ENCODE results near the gene RAP1GAP2. TPM values are rescaled to one million over a fixed set of nuclear protein-coding genes. Genes with fewer than 3 reads are reported as not detected.
"Not testable (repeated sequence)": the region's sequence is repeated elsewhere in the genome, so short reads cannot be mapped to it uniquely, and the experiment has no call there.

Gene RAP1GAP2
- total RNA-seq, 1 donor from 2014 or later = 0.79 TPM

DNA sequence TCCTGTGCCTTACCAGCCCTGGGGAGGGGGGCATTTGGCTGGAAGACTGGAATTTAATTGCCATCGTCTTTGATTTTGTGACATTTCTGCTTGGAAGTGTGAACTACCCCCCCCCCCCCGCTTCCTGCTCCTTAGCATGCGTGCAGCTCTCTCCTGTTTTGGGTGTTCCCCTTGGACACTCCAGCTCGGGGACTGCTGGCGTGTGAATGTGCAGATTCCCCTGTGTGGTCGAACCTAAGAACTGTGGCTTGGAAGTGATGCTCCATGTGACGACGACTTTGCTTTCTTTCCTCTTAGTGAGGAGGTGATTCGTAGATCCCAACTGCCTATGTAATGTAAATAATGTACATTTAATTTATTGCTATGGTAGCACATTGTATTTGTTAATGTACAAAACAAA lies 241.0 kb downstream of the RAP1GAP2 start:
- H3K27me3 Mint-ChIP-seq = no peaks in the 10 kb centered on the region

DNA sequence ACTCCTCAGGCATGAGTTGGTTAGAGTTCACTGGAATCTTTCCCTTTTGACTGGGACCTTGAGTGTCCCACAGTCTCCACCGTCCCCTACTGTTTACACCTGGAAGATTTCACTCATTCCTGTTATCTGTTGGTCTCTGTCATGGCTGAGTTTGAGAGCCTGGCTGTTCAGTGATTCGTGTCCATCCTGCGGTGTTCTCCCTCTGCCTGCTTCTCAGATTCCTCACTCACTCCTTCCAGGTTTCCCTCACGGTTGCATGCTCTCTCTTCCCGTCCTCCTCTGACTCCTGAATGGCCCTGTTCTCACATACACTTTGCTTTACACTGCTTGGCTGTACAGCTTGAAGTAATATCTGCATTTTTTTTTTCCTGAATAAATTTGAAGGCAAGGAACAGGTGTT lies 242.7 kb downstream of the RAP1GAP2 start:
- peak; percentile 40 for DNase-seq
- Mint-ChIP-seq H3K27ac (no peak overlapping the region), H3K9me3 (no peaks in the 10 kb centered on the region), H3K36me3 (ENCODE audit: low read depth) (no peaks in the 10 kb centered on the region), H3K4me1 (no peaks in the 10 kb centered on the region), H3K4me3 (no peak overlapping the region), H3K27me3 (no peaks in the 10 kb centered on the region)
- intact Hi-C loops (cut with micrococcal nuclease) = no loop called here

More for the DNA sequence above, 241.0 kb downstream of the RAP1GAP2 start:
- no peaks in the 10 kb centered on the region for H3K9me3 Mint-ChIP-seq
- intact Hi-C loops (cut with micrococcal nuclease) = no loop called here
- no peak overlapping the region for H3K4me3 Mint-ChIP-seq
- no peak overlapping the region for H3K27ac Mint-ChIP-seq
- H3K36me3 Mint-ChIP-seq (ENCODE audit: low read depth) = no peaks in the 10 kb centered on the region
- peak; percentile 34 for DNase-seq
- H3K4me1 Mint-ChIP-seq = no peaks in the 10 kb centered on the region

DNA sequence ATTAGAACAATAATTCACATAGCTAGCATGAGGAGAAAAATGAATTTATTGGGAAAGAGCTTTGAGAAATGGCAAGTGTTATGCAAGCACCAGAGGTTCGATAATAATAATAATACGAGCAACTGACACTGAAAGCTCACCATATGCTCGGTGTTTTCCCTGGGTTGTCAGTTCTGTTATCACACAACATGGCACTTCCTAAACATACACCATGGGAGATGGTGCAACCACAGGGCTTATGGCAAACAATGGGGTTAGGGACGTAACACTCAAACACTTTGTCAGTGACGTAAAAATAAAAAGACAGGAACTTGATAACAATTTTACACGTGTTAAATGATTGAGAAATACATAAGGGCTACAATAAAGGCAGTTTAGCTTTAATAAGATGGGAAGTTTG lies 243.5 kb downstream of the RAP1GAP2 start:
- intact Hi-C loops (cut with micrococcal nuclease) = loop anchor here (10.0 kb wide), 1 partner anchor 595 kb away; the partner anchor contains the start of genes CTNS and SHPK
- H3K27me3 Mint-ChIP-seq = no peaks in the 10 kb centered on the region

GRCh38 chr17:3040882-3041281 lies 244.6 kb downstream of the RAP1GAP2 start:
- no peak overlapping the region for H3K4me3 Mint-ChIP-seq
- no peaks in the 10 kb centered on the region for H3K36me3 Mint-ChIP-seq (ENCODE audit: low read depth)
- no peaks in the 10 kb centered on the region for H3K27me3 Mint-ChIP-seq
- no peaks in the 10 kb centered on the region for H3K4me1 Mint-ChIP-seq
- H3K27ac Mint-ChIP-seq = no peak overlapping the region
- intact Hi-C loops (cut with micrococcal nuclease) = loop anchor here (10.0 kb wide), 1 partner anchor 594 kb away; the partner anchor contains the start of genes CTNS and SHPK
- DNase-seq = peak; percentile 40
- H3K9me3 Mint-ChIP-seq = peaks cover 6% of the 10 kb centered on the region

More for the DNA sequence above, 243.5 kb downstream of the RAP1GAP2 start:
- H3K27ac Mint-ChIP-seq = no peak overlapping the region
- H3K36me3 Mint-ChIP-seq (ENCODE audit: low read depth) = no peaks in the 10 kb centered on the region
- no peak overlapping the region for H3K4me3 Mint-ChIP-seq
- H3K9me3 Mint-ChIP-seq = peaks cover 6% of the 10 kb centered on the region
- no peaks in the 10 kb centered on the region for H3K4me1 Mint-ChIP-seq
- peak; percentile 46 for DNase-seq

DNA sequence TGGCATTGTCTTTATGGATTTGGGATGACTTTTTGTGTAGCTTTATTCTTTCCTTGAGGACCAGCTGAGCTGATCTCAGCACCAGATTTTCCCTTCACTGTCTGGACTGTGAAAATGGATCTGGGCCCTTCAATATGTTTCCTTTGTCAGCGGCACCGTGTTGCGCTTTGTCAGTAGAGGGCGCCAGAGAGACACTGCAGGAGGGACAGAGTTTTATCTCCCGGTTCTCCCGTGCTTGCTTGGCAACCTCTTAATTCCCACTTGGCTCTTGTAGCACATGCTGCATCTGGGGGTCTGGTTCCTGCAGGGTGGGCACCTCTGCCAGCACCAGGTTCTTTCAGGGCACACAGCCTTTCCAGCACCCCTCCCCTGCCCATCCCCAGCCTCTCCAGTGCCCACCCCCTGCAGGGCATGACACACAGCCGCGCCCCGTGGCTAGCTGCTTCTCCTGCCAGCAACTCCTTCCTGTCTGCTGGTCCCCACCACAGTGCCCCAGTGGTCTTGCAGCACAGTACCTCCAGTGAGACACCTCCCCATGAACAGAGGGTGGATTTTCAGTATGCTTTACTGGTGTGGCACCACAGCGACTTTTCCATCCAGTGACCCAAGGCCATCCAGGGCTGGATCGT lies 247.6 kb downstream of the RAP1GAP2 start:
- H3K27me3 Mint-ChIP-seq = peaks cover 3% of the 10 kb centered on the region
- intact Hi-C loops (cut with micrococcal nuclease) = loop anchor here (10.0 kb wide), 1 partner anchor 591 kb away; the partner anchor contains the start of genes CTNS and SHPK
- peaks cover 5% of the 10 kb centered on the region for H3K4me1 Mint-ChIP-seq
- no peak overlapping the region for H3K27ac Mint-ChIP-seq
- no peak overlapping the region for H3K4me3 Mint-ChIP-seq
- peak; percentile 67 for DNase-seq
- H3K36me3 Mint-ChIP-seq (ENCODE audit: low read depth) = no peaks in the 10 kb centered on the region
- peaks cover 6% of the 10 kb centered on the region for H3K9me3 Mint-ChIP-seq

DNA sequence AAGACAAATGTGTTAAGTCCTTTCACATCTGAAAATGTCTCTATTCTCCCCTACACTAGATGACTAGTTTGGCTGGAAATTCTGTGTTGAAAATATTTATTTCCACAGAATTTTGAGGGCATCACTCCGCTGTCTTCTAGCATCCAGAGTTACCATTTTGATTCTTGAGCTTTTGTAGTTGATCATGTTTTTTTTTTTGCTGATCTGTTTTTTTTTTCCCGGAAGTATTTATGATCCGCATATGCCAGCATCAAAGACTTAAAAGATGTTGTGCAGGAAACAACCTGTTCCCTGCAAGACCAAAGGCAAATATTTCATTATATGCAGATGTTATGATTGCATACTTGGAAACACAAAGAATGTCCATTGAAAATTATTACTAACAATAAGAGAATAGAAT lies 250.5 kb downstream of the RAP1GAP2 start:
- intact Hi-C loops (cut with micrococcal nuclease) = loop anchor here (10.0 kb wide), 1 partner anchor 588 kb away; the partner anchor contains the start of genes CTNS and SHPK
- DNase-seq = no peak
- no peaks in the 10 kb centered on the region for H3K36me3 Mint-ChIP-seq (ENCODE audit: low read depth)
- H3K27ac Mint-ChIP-seq = no peak overlapping the region
- no peak overlapping the region for H3K4me3 Mint-ChIP-seq
- H3K9me3 Mint-ChIP-seq = peaks cover 6% of the 10 kb centered on the region
- H3K4me1 Mint-ChIP-seq = peaks cover 6% of the 10 kb centered on the region
- peaks cover 3% of the 10 kb centered on the region for H3K27me3 Mint-ChIP-seq

GRCh38 chr17:3048727-3049471 lies 252.7 kb downstream of the RAP1GAP2 start:
- peaks cover 6% of the 10 kb centered on the region for H3K9me3 Mint-ChIP-seq
- peak overlapping the region; percentile 86 for H3K27ac Mint-ChIP-seq
- peaks cover 6% of the 10 kb centered on the region for H3K4me1 Mint-ChIP-seq
- H3K36me3 Mint-ChIP-seq (ENCODE audit: low read depth) = no peaks in the 10 kb centered on the region
- intact Hi-C loops (cut with micrococcal nuclease) = loop anchor here (10.0 kb wide), 1 partner anchor 586 kb away; the partner anchor contains the start of genes CTNS and SHPK
- H3K4me3 Mint-ChIP-seq = peak overlapping the region; percentile 97
- H3K27me3 Mint-ChIP-seq = peaks cover 3% of the 10 kb centered on the region
- DNase-seq = peak; percentile 97

DNA sequence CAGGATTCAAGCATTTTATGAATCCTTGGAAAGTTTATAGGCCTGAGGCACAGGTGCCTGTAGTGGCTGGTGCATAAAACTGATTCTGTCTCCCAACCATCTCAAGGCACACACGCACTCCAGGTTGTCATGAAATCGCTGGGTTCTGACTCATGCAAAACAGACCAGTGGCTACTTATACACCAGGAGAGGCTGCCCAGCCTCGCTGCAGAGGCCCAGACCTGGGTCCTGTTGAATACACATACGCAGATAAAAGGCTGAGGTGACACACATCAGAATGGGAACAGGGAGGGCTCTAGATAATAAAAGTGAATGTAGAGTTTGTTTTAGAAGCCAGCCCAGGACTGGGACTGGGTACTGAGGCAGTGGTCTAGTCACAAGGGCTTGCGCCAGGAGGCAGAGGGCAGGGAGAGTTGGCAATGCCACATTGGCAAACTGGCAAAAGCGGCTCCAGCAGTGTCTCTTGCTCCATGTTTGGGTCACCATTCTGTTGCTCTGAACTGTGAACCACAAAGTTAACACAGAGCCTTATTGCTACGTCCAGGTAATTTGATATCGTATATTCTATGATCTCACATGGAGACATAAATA lies 253.6 kb downstream of the RAP1GAP2 start:
- Mint-ChIP-seq H3K27ac (no peak overlapping the region), H3K9me3 (no peaks in the 10 kb centered on the region), H3K27me3 (peaks cover 3% of the 10 kb centered on the region), H3K4me3 (peak overlapping the region; percentile 97), H3K36me3 (ENCODE audit: low read depth) (no peaks in the 10 kb centered on the region), H3K4me1 (peaks cover 6% of the 10 kb centered on the region)
- intact Hi-C loops (cut with micrococcal nuclease) = loop anchor here (10.0 kb wide), 1 partner anchor 585 kb away; the partner anchor contains the start of genes CTNS and SHPK
- DNase-seq = peak; percentile 57

DNA sequence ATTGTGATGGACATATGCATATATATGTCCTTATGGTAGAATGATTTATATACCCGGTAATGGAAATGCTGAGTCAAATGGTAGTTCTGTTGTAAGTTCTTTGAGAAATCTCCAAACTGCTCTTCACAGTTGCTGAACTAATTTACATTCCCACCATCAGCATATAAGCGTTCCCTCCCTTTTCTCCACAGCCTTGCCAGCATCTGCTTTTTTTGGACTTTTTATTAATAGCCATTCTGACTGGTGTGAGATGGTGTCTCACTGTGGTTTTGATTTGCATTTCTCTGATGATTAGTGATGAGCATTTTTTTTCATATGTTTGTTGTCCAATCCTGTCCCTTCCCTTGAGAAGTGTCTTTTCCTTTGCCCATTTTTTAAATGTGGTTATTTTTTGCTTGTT lies 258.6 kb downstream of the RAP1GAP2 start:
- H3K36me3 Mint-ChIP-seq (ENCODE audit: low read depth); DNase-seq; H3K4me1 Mint-ChIP-seq; H3K9me3 Mint-ChIP-seq; H3K27ac Mint-ChIP-seq; H3K4me3 Mint-ChIP-seq; H3K27me3 Mint-ChIP-seq; intact Hi-C loops (cut with micrococcal nuclease): not testable (repeated sequence)

- H3K9me3 Mint-ChIP-seq; H3K4me3 Mint-ChIP-seq; H3K27me3 Mint-ChIP-seq; H3K27ac Mint-ChIP-seq; H3K36me3 Mint-ChIP-seq (ENCODE audit: low read depth); H3K4me1 Mint-ChIP-seq; intact Hi-C loops (cut with micrococcal nuclease); DNase-seq: not testable (repeated sequence)
Measured at GRCh38 chr17:3062824-3063377, 266.7 kb downstream of the RAP1GAP2 start.

- H3K27ac Mint-ChIP-seq; H3K27me3 Mint-ChIP-seq; DNase-seq; H3K4me3 Mint-ChIP-seq; H3K36me3 Mint-ChIP-seq (ENCODE audit: low read depth); intact Hi-C loops (cut with micrococcal nuclease); H3K9me3 Mint-ChIP-seq; H3K4me1 Mint-ChIP-seq: not testable (repeated sequence)
Measured at GRCh38 chr17:3063507-3063906, 267.3 kb downstream of the RAP1GAP2 start, which contains the start of gene OR1D5. Gene OR1D5, minus strand, starts transcription at chr17:3063607. Its CDS starts 0 bp downstream, at chr17:3063607.

- H3K36me3 Mint-ChIP-seq (ENCODE audit: low read depth); H3K4me3 Mint-ChIP-seq; H3K4me1 Mint-ChIP-seq; intact Hi-C loops (cut with micrococcal nuclease); DNase-seq; H3K9me3 Mint-ChIP-seq; H3K27me3 Mint-ChIP-seq; H3K27ac Mint-ChIP-seq: not testable (repeated sequence)
Measured at GRCh38 chr17:3065192-3065591, 269.0 kb downstream of the RAP1GAP2 start.

DNA sequence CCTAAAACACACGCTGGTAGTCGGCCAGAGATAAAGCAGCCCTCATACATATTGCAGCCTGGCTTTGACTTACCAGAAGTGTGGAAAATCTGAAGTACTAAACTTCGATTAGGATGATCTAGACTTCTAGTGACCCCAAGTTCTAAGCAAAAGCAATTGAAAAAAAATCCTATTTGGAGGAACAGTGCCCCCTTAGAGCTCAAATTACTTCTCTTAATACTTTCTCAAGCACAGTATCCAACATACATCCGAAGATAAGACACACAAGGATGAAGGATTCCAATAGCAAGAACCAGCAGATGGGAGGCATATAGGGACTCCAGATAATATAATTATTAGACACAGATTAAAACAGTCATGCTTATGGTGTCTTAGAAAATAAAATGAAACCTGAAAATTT lies 277.6 kb downstream of the RAP1GAP2 start:
- H3K27me3 Mint-ChIP-seq; H3K36me3 Mint-ChIP-seq (ENCODE audit: low read depth); H3K9me3 Mint-ChIP-seq; H3K4me3 Mint-ChIP-seq; intact Hi-C loops (cut with micrococcal nuclease); H3K4me1 Mint-ChIP-seq; H3K27ac Mint-ChIP-seq; DNase-seq: not testable (repeated sequence)
